Measurements from ENCODE around the gene ATP8B4.

The ATP8B4 gene

GRCh38 chr15:49827311-49827710 is 291.7 kb downstream of the ATP8B4 start:
- CTCF ChIA-PET = no interaction called here
- DNase-seq (ENCODE audit: extremely low spot score) = no peak

GRCh38 chr15:49826640-49827234 is 292.3 kb downstream of the ATP8B4 start:
- CTCF ChIA-PET = no interaction called here
- TF ChIP-seq BHLHE40 (IDR thresholded peaks at IDR 0.05; ENCODE audit: borderline replicate concordance) (no peak), SP1 (IDR thresholded peaks at IDR 0.05) (no peak), PKNOX1 (IDR thresholded peaks at IDR 0.05) (no peak), FOXK2 (IDR thresholded peaks at IDR 0.05) (no peak), TARDBP (IDR thresholded peaks at IDR 0.05) (no peak), SUZ12 (IDR thresholded peaks at IDR 0.05) (no peak), LEF1 (IDR thresholded peaks at IDR 0.05; ENCODE audit: borderline replicate concordance) (no peak), FOXM1 (IDR thresholded peaks at IDR 0.05; ENCODE audit: borderline replicate concordance) (no peak), ARNT (IDR thresholded peaks at IDR 0.05) (no peak), HDGF (IDR thresholded peaks at IDR 0.05; ENCODE audit: borderline replicate concordance) (no peak), FOXA1 (IDR thresholded peaks at IDR 0.05) (no peak), L3MBTL2 (conservative IDR thresholded peaks at IDR 0.05) (no peak), NFRKB (IDR thresholded peaks at IDR 0.05) (no peak), CTBP1 (IDR thresholded peaks at IDR 0.05; ENCODE audit: borderline replicate concordance) (no peak), ZNF384 (IDR thresholded peaks at IDR 0.05) (no peak), ELF4 (IDR thresholded peaks at IDR 0.05) (no peak)

More at GRCh38 chr15:49827311-49827710, 291.7 kb downstream of the ATP8B4 start:
- TF ChIP-seq ARNT (IDR thresholded peaks at IDR 0.05) = no peak
- TF ChIP-seq HDGF (IDR thresholded peaks at IDR 0.05; ENCODE audit: borderline replicate concordance) = no peak
- no peak for TF ChIP-seq BHLHE40 (IDR thresholded peaks at IDR 0.05; ENCODE audit: borderline replicate concordance)
- TF ChIP-seq LEF1 (IDR thresholded peaks at IDR 0.05; ENCODE audit: borderline replicate concordance) = no peak
- TF ChIP-seq FOXM1 (IDR thresholded peaks at IDR 0.05; ENCODE audit: borderline replicate concordance) = no peak
- no peak for TF ChIP-seq SP1 (IDR thresholded peaks at IDR 0.05)
- TF ChIP-seq FOXA1 (IDR thresholded peaks at IDR 0.05) = no peak
- no peak for TF ChIP-seq ELF4 (IDR thresholded peaks at IDR 0.05)
- TF ChIP-seq NFRKB (IDR thresholded peaks at IDR 0.05) = no peak
- no peak for TF ChIP-seq FOXK2 (IDR thresholded peaks at IDR 0.05)
- TF ChIP-seq PKNOX1 (IDR thresholded peaks at IDR 0.05) = no peak
- no peak for TF ChIP-seq TARDBP (IDR thresholded peaks at IDR 0.05)
- no peak for TF ChIP-seq ZNF384 (IDR thresholded peaks at IDR 0.05)
- TF ChIP-seq CTBP1 (IDR thresholded peaks at IDR 0.05; ENCODE audit: borderline replicate concordance) = no peak
- no peak for TF ChIP-seq L3MBTL2 (conservative IDR thresholded peaks at IDR 0.05)
- TF ChIP-seq SUZ12 (IDR thresholded peaks at IDR 0.05) = no peak
- POLR2A ChIA-PET = no interaction called here

GRCh38 chr15:49824775-49825099 is 294.3 kb downstream of the ATP8B4 start:
- ChIA-PET CTCF (no interaction called here), POLR2A (no interaction called here)
- no peak for DNase-seq (ENCODE audit: extremely low spot score)
- TF ChIP-seq HDGF (IDR thresholded peaks at IDR 0.05; ENCODE audit: borderline replicate concordance) = no peak
- TF ChIP-seq ELF4 (IDR thresholded peaks at IDR 0.05) = no peak
- TF ChIP-seq ZNF384 (IDR thresholded peaks at IDR 0.05) = no peak
- TF ChIP-seq ARNT (IDR thresholded peaks at IDR 0.05) = no peak
- TF ChIP-seq FOXK2 (IDR thresholded peaks at IDR 0.05) = no peak
- no peak for TF ChIP-seq SP1 (IDR thresholded peaks at IDR 0.05)

More at GRCh38 chr15:49826640-49827234, 292.3 kb downstream of the ATP8B4 start:
- POLR2A ChIA-PET = no interaction called here
- DNase-seq (ENCODE audit: extremely low spot score) = no peak

GRCh38 chr15:49823987-49824774 is 294.9 kb downstream of the ATP8B4 start:
- CTCF ChIA-PET = no interaction called here
- TF ChIP-seq FOXK2 (IDR thresholded peaks at IDR 0.05) = no peak
- no peak for TF ChIP-seq NFRKB (IDR thresholded peaks at IDR 0.05)
- TF ChIP-seq L3MBTL2 (conservative IDR thresholded peaks at IDR 0.05) = no peak
- no peak for TF ChIP-seq ZNF384 (IDR thresholded peaks at IDR 0.05)
- no peak for TF ChIP-seq CTBP1 (IDR thresholded peaks at IDR 0.05; ENCODE audit: borderline replicate concordance)
- TF ChIP-seq HDGF (IDR thresholded peaks at IDR 0.05; ENCODE audit: borderline replicate concordance) = no peak
- no peak for TF ChIP-seq SP1 (IDR thresholded peaks at IDR 0.05)
- TF ChIP-seq LEF1 (IDR thresholded peaks at IDR 0.05; ENCODE audit: borderline replicate concordance) = no peak
- TF ChIP-seq FOXA1 (IDR thresholded peaks at IDR 0.05) = no peak
- no peak for TF ChIP-seq TARDBP (IDR thresholded peaks at IDR 0.05)
- TF ChIP-seq PKNOX1 (IDR thresholded peaks at IDR 0.05) = no peak
- TF ChIP-seq SUZ12 (IDR thresholded peaks at IDR 0.05) = no peak
- no peak for TF ChIP-seq ELF4 (IDR thresholded peaks at IDR 0.05)
- no peak for TF ChIP-seq ARNT (IDR thresholded peaks at IDR 0.05)
- TF ChIP-seq FOXM1 (IDR thresholded peaks at IDR 0.05; ENCODE audit: borderline replicate concordance) = no peak
- no peak for TF ChIP-seq BHLHE40 (IDR thresholded peaks at IDR 0.05; ENCODE audit: borderline replicate concordance)
- POLR2A ChIA-PET = no interaction called here
- DNase-seq (ENCODE audit: extremely low spot score) = no peak

GRCh38 chr15:49817100-49817499 is 301.9 kb downstream of the ATP8B4 start:
- no peak for DNase-seq (ENCODE audit: extremely low spot score)
- ChIA-PET POLR2A (no interaction called here), CTCF (no interaction called here)
- no peak for TF ChIP-seq FOXA1 (IDR thresholded peaks at IDR 0.05)
- no peak for TF ChIP-seq ARNT (IDR thresholded peaks at IDR 0.05)
- TF ChIP-seq TARDBP (IDR thresholded peaks at IDR 0.05) = no peak
- TF ChIP-seq FOXK2 (IDR thresholded peaks at IDR 0.05) = no peak
- TF ChIP-seq HDGF (IDR thresholded peaks at IDR 0.05; ENCODE audit: borderline replicate concordance) = no peak
- TF ChIP-seq L3MBTL2 (conservative IDR thresholded peaks at IDR 0.05) = no peak
- TF ChIP-seq FOXM1 (IDR thresholded peaks at IDR 0.05; ENCODE audit: borderline replicate concordance) = no peak
- TF ChIP-seq PKNOX1 (IDR thresholded peaks at IDR 0.05) = no peak
- TF ChIP-seq LEF1 (IDR thresholded peaks at IDR 0.05; ENCODE audit: borderline replicate concordance) = no peak

Measured in HEK293T (cell line).